ENCODE measurements around the gene ZSWIM5.
"Not testable (repeated sequence)": the region's sequence is repeated elsewhere in the genome, so short reads cannot be mapped to it uniquely, and the experiment has no call there.

GRCh38 chr1:45115198-45115597 lies 91.2 kb downstream of the ZSWIM5 start:
- TF ChIP-seq CTCF (IDR thresholded peaks at IDR 0.05; ENCODE audit: insufficient read depth, low read depth, low read length); EZH2 (IDR thresholded peaks at IDR 0.05; ENCODE audit: insufficient read depth, low read length): not testable (repeated sequence)

All from astrocyte (in vitro differentiated cells and primary cell).